ENCODE results near the gene MRPS33.

GRCh38 chr7:140981951-140982350 is 32.8 kb downstream of the MRPS33 start:
- TF ChIP-seq, protein P1, sequence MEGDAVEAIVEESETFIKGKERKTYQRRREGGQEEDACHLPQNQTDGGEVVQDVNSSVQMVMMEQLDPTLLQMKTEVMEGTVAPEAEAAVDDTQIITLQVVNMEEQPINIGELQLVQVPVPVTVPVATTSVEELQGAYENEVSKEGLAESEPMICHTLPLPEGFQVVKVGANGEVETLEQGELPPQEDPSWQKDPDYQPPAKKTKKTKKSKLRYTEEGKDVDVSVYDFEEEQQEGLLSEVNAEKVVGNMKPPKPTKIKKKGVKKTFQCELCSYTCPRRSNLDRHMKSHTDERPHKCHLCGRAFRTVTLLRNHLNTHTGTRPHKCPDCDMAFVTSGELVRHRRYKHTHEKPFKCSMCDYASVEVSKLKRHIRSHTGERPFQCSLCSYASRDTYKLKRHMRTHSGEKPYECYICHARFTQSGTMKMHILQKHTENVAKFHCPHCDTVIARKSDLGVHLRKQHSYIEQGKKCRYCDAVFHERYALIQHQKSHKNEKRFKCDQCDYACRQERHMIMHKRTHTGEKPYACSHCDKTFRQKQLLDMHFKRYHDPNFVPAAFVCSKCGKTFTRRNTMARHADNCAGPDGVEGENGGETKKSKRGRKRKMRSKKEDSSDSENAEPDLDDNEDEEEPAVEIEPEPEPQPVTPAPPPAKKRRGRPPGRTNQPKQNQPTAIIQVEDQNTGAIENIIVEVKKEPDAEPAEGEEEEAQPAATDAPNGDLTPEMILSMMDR (conservative IDR thresholded peaks at IDR 0.05; ENCODE audit: low read depth in 2 of 2) = no peak
- TF ChIP-seq ETS1 (IDR thresholded peaks at IDR 0.05) = no peak
- TF ChIP-seq JUNB (IDR thresholded peaks at IDR 0.05; ENCODE audit: unreplicated experiment) = no peak
- TF ChIP-seq EZH2phosphoT487 (IDR thresholded peaks at IDR 0.05; ENCODE audit: unreplicated experiment) = no peak
- no peak for TF ChIP-seq CREB1 (CRISPR knock-in tag; IDR thresholded peaks at IDR 0.05; ENCODE audit: low read depth)
- TF ChIP-seq EZH2 (IDR thresholded peaks at IDR 0.05; ENCODE audit: low read depth, unreplicated experiment) = no peak
- TF ChIP-seq ZNF331 (CRISPR knock-in tag; IDR thresholded peaks at IDR 0.05; ENCODE audit: low read depth) = no peak
- no peak for TF ChIP-seq POLR2AphosphoS5 (IDR thresholded peaks at IDR 0.05; ENCODE audit: low read depth)
- TF ChIP-seq STAT1 (IDR thresholded peaks at IDR 0.05; ENCODE audit: unreplicated experiment) = no peak

Measured in GM23338 (cell line).